GDM1 (cell line): Measurements from ENCODE around the gene SEC14L3.
A peak's percentile ranks its signal among the peaks of the same experiment; 100 is the strongest.
"Not testable (repeated sequence)": the region's sequence is repeated elsewhere in the genome, so short reads cannot be mapped to it uniquely, and the experiment has no call there.

ENCODE experiments used
- DNase-seq: peaks from one replicate; lab custom pipeline; 2025; lab: John Stamatoyannopoulos, UW

Gene SEC14L3

DNA sequence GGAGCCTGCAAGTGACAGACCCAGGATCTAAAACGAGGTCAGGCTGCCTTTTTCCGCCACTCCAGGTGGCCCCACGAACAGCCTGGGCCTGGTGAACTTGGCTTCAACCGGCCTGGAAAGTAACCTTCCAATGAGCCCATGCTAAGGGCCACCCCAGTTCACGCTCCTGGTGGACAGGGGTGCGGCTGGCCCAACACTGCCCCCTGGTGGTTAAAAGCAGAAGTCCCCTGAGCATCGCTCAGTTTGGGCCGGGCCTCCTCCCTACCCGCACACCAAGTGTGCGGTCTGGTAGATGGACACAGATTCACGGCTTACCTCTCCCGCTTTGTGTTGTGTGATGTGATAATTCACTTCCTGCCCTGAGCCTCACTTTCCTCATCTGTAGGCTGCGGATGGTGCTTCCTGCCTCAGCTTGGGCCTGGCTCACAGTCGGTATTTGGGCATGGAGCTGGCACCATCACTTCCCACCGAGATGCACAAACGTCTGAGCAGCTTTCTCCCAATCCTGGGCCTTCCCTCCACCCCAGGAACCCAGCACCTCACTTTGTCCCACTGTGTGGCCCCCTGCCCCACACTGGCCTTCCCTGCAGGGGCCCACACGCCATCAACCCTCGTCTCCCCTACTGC, 13.7 kb upstream of the SEC14L3 start:
- DNase-seq, result peak; percentile 55

DNA sequence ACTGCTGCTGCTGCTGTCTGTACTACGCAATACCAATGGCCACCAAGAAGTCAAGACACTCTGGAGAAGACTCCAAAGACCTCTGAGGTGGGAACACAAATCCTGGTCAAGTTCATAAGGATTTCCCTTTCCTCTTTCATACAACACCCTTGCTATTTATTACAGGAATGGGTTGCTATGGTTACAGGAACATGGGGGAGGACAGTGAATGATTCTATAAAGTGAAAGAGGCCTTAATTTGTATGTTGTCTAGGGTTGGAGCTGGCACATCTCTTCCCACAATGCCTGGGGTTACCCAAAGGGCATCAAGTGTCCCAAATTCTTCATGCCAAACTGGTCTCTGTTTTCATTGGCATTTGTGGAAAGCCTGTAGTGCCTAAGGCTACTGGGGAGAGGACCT, 11.4 kb upstream of the SEC14L3 start:
- DNase-seq, result no peak

DNA sequence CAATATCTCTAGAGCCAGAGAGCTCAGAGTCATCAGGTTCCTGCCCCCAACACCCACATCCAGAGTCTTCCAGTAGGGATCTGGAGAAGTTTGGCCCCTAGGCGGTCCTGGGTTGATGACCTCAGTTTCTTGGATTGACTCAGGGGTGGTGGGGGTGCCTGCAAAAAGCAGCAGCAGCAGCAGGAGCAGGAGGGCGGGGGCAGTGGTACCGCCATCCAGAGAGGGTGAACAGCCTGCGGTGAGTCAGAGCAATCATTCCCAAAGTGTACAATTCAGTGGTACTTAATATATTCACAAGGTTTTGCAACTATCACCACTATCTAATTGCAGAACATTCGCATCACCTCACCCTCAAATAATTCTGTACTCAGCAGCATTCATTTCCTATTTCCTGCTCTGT, 9.9 kb upstream of the SEC14L3 start:
- no peak for DNase-seq

DNA sequence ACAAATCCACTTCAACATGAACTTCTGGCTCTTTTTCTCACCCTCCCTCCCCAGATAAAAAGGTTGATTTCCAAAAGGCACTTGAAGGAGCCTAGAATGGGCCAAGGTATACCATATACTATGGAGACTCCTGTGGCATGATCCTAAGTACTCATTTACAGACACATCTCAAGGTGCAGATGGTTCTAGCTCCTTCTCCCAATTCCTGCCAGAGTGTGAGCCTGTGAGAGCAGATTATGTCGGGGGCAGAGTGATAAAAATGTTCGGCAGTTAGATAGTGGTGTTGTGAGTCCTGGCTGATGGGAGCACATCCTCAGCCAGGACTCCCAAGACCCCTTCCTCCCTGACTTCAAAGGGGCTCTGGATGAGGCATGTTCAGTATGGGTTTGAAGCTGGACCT, 8.2 kb upstream of the SEC14L3 start:
- DNase-seq, result no peak

DNA sequence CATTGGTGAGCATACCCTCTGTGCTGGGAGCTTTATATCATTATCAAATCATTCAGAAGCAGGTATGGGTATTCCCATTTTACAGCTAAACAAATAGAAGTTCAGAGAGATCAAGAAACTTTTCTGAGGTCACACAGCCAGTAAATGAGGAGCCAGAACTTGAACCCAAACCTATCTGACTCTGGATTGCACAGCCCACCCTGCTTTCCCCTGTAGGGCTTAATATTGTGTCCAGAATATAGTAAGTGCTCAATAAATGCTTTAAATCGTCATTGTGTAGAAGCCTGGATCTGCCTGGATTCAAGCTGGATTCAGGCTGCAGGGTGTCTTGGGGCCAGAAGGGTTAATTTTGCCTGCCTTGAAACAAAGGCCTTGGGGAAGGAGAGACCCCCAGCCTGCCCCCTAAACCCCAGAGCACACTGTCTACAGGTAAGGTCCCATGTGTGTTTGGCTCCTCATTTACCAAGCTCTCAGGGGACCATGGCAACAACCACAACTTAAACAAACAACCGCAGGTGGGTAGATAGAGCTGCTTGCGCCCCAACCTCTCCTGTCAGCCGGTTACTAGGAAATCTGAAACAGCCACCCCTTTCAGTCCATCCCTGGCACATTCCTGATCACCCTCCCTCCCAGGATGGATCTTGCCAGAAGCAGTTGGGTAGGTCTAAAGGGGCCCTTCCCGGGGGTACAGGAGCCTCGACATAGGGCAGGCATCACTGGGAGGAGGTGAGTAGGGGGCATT, 3.0 kb upstream of the SEC14L3 start:
- no peak for DNase-seq

DNA sequence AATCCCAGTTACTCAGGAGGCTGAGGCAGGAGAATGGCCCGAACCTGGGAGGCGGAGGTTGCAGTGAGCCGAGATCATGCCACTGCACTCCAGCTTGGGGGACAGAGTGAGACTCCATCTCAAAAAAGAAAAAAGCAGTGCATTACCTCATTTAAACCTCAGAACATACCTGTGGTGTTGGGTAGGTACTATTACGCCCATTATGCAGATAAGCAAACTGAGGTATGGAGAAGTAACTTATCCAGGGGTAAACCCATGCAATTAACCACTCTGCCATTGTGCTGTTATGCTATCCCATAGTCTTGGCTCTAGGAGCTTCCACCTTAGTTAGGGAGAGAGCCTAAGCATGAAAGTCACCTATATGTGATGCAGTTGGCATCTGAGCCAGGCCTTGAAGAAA, 2.3 kb upstream of the SEC14L3 start:
- DNase-seq, result no peak

DNA sequence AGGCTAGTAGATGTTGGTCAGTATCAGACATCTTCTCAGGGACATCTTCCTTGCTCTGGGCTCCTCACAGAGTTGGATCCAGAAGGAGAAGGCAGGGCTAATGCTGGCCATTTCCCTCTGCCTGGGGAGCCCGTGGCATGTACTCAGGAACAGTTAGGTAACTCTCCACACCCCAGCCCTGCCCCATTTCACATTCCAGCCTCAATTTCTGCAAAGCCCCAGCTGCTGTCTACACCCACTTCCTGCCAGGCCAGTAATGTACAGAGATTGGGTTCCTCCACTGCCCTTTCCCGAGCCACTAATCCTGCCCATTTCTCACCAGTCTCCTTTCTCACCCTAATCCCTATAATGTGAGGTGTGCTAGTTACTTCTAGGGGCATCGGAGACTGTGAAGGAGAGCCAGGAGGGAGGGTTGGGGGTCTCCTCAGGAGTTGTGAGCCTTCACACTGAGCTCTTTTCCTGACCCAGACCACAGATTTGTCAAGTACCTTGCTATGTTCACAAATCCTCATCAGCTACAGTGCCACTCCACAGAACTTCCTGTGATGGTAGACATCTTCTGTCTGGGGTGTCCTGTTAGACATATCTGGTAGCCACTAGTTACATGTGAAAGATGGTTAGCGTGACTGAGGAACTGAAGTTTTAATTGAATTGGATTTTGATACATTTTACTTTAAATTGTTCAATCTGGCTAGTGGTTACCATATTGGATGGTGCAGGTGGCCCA, 1.3 kb upstream of the SEC14L3 start:
- DNase-seq, result no peak

DNA sequence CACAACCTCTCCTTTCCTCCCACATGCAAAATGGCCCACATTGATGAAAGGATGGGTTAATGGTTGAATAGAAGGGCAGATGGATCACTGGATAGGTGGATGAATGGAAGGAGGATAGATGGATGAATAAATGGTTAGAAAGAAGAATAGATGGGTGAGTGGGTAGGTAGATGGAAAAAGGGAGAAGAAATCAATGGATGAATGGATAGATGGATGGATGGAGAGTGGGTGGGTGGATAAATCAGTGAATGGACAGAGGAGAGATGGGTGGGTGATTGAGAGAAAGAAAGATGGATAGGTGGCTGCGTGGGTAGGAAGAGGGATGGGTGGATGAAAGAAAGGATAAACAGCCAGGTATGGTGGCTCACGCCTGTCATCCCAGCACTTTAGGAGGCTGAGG, 1.2 kb downstream of the SEC14L3 start:
- no peak for DNase-seq

DNA sequence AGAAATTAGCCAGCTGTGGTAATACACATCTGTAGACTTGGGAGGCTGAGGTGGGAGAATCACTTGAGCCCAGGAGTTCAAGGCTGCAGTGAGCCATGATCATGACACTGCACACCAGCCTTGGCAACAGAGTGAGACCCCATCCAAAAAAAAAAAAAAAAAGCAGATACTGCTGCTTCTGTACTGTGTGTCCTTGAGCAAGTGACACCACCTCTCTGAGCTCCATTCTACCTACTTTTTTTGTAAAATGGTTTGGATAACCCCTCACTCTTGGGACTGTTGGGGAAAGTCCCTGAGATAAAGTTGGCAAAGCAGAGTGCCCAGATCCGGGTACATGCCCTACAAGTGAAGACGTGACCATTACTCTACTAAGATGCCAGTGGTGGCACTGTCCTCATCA, 2.7 kb downstream of the SEC14L3 start:
- DNase-seq, result no peak

DNA sequence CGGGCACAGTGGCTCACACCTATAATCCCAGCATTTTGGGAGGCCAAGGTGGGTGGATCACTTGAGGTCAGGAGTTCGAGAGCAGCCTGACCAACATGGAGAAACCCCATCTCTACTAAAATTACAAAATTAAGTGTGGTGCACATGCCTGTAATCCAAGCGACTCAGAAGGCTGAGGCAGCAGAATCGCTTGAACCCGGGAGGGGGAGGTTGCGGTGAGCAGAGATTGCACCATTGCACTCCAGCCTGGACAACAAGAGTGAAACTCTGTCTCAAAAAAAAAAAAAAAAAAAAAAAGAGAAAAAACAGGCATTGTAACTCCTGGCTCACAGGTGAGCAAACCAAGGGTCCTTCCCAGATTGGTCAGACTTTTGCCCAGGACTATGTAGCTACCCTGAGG, 11.3 kb downstream of the SEC14L3 start:
- DNase-seq, result not testable (repeated sequence)

DNA sequence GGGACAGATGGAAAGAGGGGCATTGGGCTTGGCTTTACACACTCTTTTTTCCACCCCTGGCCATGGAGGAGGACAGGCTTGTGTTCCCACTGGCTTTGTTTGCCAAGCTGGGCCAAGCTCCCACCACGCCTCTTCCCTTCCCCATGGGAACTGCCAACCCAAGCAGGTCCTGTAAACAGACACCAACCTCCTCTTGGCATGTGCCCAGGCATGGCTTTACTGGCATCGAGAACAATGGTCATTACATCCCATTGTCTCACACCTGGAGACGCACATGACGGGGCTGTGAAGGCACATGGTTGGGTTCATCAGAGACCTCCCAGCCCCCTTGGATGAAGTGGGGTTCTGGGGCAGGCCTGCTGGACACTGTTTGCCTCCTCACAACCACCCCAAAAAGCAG, 11.7 kb downstream of the SEC14L3 start:
- DNase-seq, result no peak

DNA sequence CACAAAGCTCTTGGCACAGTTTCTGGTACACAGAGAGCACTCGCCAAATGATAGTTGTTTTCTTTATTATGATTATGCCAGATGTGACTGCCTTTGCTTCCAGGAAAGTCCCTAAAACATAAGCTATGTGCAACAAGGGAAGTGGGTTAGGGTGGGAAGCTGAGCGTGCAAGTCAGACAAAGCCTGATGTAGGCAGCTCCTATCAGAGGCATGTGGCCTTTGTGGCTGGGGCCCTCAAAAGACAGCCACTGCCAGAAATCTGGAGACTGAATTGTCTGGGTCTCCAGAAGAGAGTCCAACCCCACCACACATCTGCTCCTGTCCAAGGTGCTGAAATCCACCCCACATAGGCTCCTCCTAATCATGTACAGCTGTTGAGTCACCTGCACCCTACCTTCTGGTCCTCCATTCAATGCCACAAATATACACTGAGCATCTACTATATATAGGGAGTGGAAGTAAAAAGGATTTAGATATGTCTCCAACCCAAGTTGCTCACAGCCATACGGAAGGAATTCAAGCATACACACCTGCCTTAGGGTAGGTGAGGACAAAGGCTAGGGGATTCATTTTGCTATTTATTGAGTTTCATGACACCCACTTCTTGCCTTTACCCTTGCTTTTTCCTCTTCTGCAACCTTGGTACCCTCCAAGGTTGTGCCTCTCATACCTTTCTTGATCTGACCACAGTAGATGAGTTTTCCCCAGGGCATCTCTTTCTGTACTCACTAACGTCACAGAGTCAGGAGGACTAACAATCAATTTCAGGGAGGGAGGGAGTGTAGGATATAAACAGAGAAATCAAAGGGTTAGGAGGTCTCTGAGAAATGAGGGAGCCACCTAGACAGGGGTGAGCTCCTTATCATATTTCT, 12.4 kb downstream of the SEC14L3 start:
- no peak for DNase-seq

DNA sequence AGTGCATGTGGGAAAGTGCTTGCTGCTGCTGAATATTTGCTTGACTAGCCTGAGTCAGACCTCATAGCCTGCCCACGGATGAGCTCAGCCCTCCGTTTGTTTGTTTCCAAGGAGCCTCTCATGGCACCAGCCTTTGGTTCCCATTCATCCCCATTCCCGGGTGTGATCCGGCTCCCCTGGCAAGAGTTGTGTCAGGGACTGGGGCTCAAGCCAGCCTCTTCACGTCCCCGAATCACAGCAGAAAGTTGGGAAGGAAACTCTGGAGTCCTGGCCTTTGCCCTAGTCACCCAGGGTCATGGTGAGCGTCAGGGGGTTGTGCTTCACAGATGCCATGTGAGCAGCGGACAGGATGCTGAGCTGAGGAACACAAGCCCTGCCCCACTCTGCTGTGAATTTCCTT, 13.8 kb downstream of the SEC14L3 start:
- no peak for DNase-seq

DNA sequence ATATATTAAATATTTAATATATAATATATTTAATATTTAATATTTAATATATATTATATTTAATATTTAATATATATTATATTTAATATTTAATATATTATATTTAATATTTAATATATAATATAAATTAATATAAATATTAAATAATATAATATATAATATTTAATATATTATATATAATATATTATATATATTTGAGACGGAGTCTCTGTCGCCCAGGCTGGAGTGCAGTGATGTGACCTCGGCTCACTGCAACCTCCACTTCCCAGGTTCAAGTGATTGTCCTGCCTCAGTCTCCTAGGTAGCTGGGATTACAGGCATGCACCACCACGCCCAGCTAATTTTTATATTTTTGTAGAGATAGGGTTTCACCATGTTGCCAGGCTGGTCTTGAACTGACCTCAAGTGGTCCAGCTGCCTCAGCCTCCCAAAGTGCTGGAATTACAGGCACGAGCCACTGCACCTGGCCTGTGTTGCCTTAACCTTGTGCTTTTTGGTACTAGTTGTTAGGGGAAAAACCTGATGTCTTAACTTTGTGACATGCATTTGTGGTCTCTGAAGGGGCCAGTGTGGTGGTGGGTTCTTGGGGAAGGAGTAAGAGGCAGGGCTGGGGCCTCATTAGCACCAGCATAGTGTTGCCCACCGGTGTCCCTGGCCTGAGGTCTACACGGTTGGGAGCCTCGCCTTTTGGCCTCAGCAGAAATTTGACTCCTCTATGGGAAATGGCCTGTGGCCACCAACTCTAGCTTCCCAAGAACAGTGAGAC, 16.6 kb downstream of the SEC14L3 start:
- DNase-seq, result no peak

DNA sequence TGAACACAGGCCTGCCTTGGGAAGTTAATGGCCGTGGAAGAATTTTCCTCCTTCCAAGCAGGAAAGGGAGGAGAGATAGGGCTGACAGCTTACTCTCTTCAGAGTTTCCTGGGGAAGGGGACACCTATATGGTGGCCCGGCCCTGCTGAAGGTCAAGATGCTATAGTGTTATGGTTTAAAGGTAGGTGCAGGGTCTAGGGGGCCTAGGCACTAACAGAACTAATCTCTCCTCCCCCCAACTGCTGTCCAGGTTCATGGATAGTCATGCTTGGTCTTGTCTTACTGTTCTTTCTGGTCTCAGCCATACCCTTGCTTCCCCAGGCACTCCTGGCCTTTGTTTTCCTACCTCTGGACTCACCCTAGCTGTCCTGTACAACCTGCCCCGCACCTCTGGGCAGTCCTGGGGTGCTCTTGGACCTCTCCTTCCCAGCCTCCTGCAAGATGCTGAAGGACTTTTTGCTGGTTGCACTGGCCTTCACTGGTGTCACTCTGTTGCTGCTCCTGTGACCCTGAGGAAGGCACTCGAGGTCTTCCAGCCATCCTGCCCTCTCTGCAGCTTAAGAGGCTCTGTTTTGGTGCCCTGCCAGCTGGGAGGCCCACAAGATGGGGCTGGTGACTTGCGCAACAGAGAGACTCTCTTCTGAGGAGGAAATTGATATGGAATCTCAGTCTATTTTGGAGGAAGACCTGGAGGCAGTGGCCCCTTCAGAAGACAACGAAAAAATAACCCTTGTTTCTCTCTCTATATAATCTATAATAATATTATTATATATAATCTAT, 17.9 kb downstream of the SEC14L3 start:
- no peak for DNase-seq

DNA sequence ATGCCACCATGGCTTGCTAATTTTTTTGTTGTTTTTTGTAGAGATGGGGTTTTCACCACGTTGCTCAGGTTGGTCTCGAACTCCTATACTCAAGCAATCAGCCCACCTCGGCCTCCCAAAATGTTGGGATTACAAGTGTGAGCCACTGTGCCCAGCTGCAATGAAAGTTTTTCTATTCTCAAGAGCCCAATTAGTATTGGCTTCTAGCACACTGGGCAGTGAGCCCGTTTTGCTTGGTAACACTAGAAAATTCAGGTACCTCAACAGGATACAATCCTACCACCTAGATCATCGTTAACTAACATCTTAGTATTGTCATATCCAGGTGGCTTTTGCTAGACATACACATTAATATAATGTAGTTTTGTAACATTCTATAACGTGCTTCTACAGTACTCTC, 19.0 kb downstream of the SEC14L3 start:
- no peak for DNase-seq

DNA sequence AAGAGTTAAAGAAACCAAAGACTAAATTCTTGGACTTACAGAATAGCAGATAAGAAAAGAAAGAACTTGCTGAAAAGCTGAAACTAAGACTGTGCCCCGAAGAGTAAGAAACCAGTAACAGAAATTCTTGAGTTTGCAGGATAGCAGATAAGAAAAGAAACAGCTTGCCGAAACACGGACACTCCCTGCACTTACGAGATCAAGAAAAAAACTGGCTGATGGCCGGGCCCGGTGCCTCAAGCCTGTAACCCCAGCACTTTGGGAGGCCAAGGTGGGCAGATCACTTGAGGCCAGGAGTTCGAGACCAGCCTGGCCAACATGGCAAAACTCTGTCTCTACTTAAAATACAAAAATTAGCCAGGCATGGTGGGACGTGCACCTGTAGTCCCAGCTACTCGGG, 20.3 kb downstream of the SEC14L3 start:
- DNase-seq, result not testable (repeated sequence)

DNA sequence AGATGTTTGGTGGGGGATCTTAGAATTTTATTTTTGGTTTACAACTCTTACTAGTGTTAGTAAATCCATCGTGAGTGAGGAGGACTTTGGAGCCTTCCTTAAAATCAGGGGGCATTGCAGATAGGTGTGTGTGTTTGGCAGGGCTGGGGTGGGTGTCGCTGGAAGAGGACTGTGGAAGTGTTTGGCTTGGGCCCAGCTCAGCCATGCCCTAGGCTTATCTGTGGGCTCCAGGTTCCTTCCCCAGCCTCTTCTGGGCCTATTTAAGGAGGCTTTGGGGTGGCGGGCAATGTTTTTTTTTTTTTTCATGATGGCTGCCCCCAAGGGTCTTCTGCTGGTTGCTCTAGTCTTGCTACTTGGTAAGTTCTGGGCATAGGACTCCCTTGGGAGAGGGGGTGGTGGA, 24.2 kb downstream of the SEC14L3 start:
- DNase-seq, result no peak

DNA sequence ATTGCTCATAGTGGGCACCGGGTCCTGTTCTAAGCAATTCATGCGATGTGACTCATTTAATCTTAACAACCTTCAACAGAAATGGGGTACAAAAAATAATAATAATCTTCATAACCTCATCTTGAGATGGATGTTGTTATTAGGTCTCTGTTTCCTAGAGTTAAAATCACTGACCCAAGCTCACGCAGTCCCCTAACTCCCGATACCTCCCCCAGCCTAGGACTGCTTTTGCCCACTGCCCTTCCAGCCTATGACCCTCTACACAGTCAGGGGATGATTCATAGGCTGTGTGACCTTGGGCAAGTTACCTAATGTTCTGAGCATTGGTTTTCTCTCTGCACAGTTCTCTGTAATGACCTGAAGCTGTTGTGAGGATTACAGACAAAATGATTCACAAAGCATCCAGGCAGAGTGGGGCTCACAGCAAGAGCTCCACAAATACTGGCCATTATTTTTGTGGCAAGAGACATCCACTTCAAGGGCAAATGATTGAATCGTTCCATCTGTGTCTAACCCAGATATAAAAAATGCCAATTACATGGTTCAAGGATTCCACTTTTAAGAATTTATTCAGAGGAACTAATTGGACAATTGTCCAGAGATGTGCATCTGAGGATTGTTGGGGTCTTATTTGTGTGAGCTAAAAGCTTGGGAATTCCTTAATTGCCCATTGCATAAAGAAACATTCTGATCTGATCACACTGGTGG, 26.2 kb downstream of the SEC14L3 start:
- DNase-seq, result no peak
